Thyroid gland (tissue), 4 donors: Measurements from ENCODE around the gene TCEA2. TPM values are rescaled to one million over a fixed set of nuclear protein-coding genes. Genes with fewer than 3 reads are reported as not detected.
A peak's percentile ranks its signal among the peaks of the same experiment; 100 is the strongest.

Source experiments
- DNase-seq, 2 donors: peaks; one replicate each; pipeline ENCODE4 v3.0.0-alpha.2; 2019
- H3K27ac ChIP-seq, 3 donors: fragments of 200-600 bp; sonication (generic); 1 replicate in 2 of 3; 2 replicates in 1 of 3; pipeline ENCODE4 v1.5.1; 2016 to 2019; ENCODE audit warnings: mild to moderate bottlenecking in 1 of 3, moderate library complexity in 1 of 3
- H3K27me3 ChIP-seq: fragments of 200-600 bp; sonication (generic); one replicate; pipeline ENCODE4 v1.5.1; 2019
- H3K36me3 ChIP-seq, 2 donors: fragments of 200-600 bp; sonication (generic); one replicate each; pipeline ENCODE4 v1.5.1; 2016 to 2019
- H3K4me1 ChIP-seq, 2 donors: fragments of 200-600 bp; sonication (generic); one replicate each; pipeline ENCODE4 v1.5.1; 2017 to 2019
- H3K4me3 ChIP-seq, 3 donors: fragments of 200-600 bp; sonication (generic); replicated peaks in 1 of 3; 1 replicate in 2 of 3; 2 replicates in 1 of 3; pipeline ENCODE4 v1.5.1; 2016; ENCODE audit warnings: mild to moderate bottlenecking in 1 of 3
- H3K9me3 ChIP-seq: fragments of 200-600 bp; sonication (generic); one replicate; pipeline ENCODE4 v1.5.1; 2017
- POLR2A ChIP-seq, 2 donors: fragments of 450-650 bp; IDR thresholded peaks; one replicate each; pipeline ENCODE4 v1.6.1; 2017; ENCODE audit warnings: antibody characterized with exemption in 2 of 2, mild to moderate bottlenecking in 2 of 2, moderate library complexity in 1 of 2
- WGBS, 2 donors: methylation state at CpG; one replicate each; pipeline ENCODE4 v1.1.5; 2017; 5-methylcytosine and 5-hydroxymethylcytosine counted together
- intact Hi-C: fragments of 100-400 bp; cut with DNase I; formaldehyde crosslinking; loops from one replicate; pipeline ENCODE4 v1.15.1; 2023
- total RNA-seq, 4 donors: library from RNA; depleted of rRNA; stranded (reverse); fragments of >200 nt; gene quantifications; one replicate each; pipeline ENCODE4 v1.2.3, GENCODE V29; 2016
- TF ChIP-seq, protein P1 (sequence below), 6 experiments: fragments of 200-600 bp in 3 of 6; fragments of 450-650 bp in 3 of 6; sonication (generic) in 3 of 6; IDR thresholded peaks; one replicate each; pipeline ENCODE4 v1.5.1; 2016 to 2019; ENCODE audit warnings: antibody characterized with exemption in 6 of 6, mild to moderate bottlenecking in 2 of 6, inconsistent platforms in 1 of 6, moderate library complexity in 1 of 6

The TCEA2 gene
- total RNA-seq, 4 donors from 2014 or later: 20.9 to 43.1 (median 24.4) TPM

DNA sequence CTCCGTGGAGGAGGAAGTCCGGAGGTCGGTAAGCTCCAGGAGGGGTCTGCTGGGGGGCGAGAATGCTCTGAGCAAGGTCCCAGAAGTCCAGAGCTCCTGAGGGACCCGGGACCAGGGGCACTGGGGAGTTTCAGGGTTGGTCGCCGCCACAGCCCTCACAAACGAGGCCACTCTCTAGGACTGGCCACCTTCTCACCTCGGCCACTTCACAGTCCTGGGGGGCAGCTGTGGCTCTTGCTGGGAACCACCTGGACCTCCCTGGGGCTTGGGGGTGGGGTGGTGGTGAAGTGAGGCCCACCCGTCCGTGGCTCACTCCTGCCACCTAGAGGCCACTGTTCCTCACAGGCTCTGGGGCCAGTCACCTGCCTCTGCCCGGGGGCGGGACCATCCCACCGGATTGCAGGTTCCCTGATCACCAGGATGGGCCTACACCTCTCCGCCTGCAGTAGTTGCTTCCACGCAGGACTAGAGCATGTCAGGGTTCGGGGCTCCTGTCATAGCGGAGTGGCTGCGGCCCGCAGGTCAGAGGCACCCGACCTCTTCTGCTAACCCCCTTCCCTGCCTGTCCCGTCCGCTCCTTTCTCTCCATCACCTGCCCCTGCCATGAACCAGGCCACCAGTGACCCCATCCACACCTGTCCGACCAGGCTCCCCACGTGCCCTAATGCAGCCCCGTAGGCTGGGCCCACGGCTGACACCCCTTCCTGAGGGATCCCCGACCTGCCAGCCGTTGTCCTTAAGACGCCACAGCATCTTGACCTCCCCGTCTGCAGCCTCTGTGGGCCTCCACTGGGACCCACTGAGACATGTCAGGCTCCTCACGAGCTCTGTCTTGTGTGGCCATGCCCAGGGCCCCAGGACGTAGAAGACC is 5.1 kb upstream of the TCEA2 start:
- peak overlapping the region in 2 of 3 donors; percentile 38 to 59 for H3K27ac ChIP-seq
- peak; percentile 69 to 72 for DNase-seq

DNA sequence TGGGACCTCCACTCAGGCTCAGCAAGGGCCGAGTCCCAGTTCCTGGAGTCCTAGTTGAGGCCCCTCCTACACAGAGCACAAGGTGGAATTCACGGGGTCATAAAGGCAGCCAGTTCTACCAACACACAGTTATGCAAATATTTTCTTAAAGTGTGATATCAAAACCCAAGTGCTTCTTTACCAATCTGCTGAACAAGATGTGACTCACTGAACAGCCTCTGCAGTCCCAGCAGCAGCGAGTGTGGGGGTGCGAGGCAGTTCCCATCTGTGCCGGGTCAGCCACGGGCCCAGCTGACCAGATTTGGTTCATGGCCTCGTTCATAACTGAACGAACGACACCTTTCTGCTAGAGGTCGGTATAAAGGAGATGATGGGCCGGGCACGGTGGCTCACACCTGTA is 4.5 kb upstream of the TCEA2 start:
- 75 to 87% methylated on average over 11 of the region's 12 CpGs for WGBS, 2 donors
- no peaks in the 10 kb centered on the region for H3K27me3 ChIP-seq
- no peak overlapping the region for H3K27ac ChIP-seq
- no peaks in the 10 kb centered on the region for H3K9me3 ChIP-seq
- no peak for DNase-seq
- H3K4me1 ChIP-seq: peaks cover 7% of the 10 kb centered on the region in 2 donors
- H3K4me3 ChIP-seq: no peak overlapping the region
- TF ChIP-seq POLR2A (IDR thresholded peaks at IDR 0.05): no peak
- TF ChIP-seq, protein P1, sequence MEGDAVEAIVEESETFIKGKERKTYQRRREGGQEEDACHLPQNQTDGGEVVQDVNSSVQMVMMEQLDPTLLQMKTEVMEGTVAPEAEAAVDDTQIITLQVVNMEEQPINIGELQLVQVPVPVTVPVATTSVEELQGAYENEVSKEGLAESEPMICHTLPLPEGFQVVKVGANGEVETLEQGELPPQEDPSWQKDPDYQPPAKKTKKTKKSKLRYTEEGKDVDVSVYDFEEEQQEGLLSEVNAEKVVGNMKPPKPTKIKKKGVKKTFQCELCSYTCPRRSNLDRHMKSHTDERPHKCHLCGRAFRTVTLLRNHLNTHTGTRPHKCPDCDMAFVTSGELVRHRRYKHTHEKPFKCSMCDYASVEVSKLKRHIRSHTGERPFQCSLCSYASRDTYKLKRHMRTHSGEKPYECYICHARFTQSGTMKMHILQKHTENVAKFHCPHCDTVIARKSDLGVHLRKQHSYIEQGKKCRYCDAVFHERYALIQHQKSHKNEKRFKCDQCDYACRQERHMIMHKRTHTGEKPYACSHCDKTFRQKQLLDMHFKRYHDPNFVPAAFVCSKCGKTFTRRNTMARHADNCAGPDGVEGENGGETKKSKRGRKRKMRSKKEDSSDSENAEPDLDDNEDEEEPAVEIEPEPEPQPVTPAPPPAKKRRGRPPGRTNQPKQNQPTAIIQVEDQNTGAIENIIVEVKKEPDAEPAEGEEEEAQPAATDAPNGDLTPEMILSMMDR (IDR thresholded peaks at IDR 0.05): no peak
- intact Hi-C loops: no loop called here
- no peaks in the 10 kb centered on the region for H3K36me3 ChIP-seq

More for the DNA sequence above, 5.1 kb upstream of the TCEA2 start:
- H3K4me1 ChIP-seq: peaks cover 6 to 7% of the 10 kb centered on the region in 2 donors
- H3K27me3 ChIP-seq: no peaks in the 10 kb centered on the region
- intact Hi-C loops: no loop called here
- no peak overlapping the region for H3K4me3 ChIP-seq
- no peaks in the 10 kb centered on the region for H3K9me3 ChIP-seq
- no peak for TF ChIP-seq POLR2A (IDR thresholded peaks at IDR 0.05)
- TF ChIP-seq, protein P1 (IDR thresholded peaks at IDR 0.05): peak; percentile 47 to 86 (median 67)
- H3K36me3 ChIP-seq: no peaks in the 10 kb centered on the region
- 40% methylated on average over 20 to 21 of the region's 33 CpGs for WGBS, 2 donors

DNA sequence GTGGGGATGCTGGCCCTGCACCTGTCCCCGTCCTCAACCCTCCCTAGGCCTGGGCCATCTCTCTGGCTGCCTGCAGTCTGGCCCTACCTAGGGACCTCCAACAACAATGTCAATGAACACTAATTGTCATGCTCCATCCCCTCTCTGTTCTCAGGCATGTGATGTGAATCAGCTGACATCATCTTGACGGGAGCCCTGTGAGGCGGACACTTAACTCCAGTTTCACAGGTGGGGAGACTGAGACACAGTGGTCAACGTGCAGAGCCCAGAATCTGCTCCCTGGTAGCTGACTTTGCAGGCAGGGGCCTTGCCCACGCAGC is 762 bp upstream of the TCEA2 start:
- no peaks in the 10 kb centered on the region for H3K9me3 ChIP-seq
- TF ChIP-seq, protein P1 (IDR thresholded peaks at IDR 0.05): no peak
- TF ChIP-seq POLR2A (IDR thresholded peaks at IDR 0.05): no peak
- H3K36me3 ChIP-seq: no peaks in the 10 kb centered on the region
- peak overlapping the region in 2 of 3 donors; percentile 78 to 87 for H3K27ac ChIP-seq
- WGBS, 2 donors: 38 to 58% methylated on average over 4 of the region's 5 CpGs
- H3K4me3 ChIP-seq: peak overlapping the region in 1 of 3 donors; percentile 77
- intact Hi-C loops: loop anchor here (10.0 kb wide), 1 partner anchor 527 kb away; the partner anchor contains the start of gene PTK6
- H3K27me3 ChIP-seq: no peaks in the 10 kb centered on the region
- no peak for DNase-seq
- H3K4me1 ChIP-seq: peaks cover 16 to 24% of the 10 kb centered on the region in 2 donors

- intact Hi-C loops: loop anchor here (10.0 kb wide), 1 partner anchor 529 kb away; the partner anchor contains the start of gene PTK6
Measured at GRCh38 chr20:64063389-64064144, 569 bp downstream of the TCEA2 start.

More at GRCh38 chr20:64063389-64064144, 569 bp downstream of the TCEA2 start:
- Histone ChIP-seq H3K27ac (peak overlapping the region in 2 of 3 donors; percentile 7 to 87), H3K9me3 (no peaks in the 10 kb centered on the region), H3K4me3 (peak overlapping the region; percentile 37 to 77 (median 60)), H3K36me3 (no peaks in the 10 kb centered on the region), H3K4me1 (peaks cover 16 to 24% of the 10 kb centered on the region in 2 donors), H3K27me3 (no peaks in the 10 kb centered on the region)
- TF ChIP-seq, protein P1 (IDR thresholded peaks at IDR 0.05): no peak
- no peak for TF ChIP-seq POLR2A (IDR thresholded peaks at IDR 0.05)
- 4% methylated on average over 22 to 27 of the region's 51 CpGs for WGBS, 2 donors
- DNase-seq: peak in 1 of 2 donors; percentile 41
